Activated CD4-positive, alpha-beta T cell treated with anti-CD3 and anti-CD28 coated beads, Interleukin-2, amount 50 U/mL, for 4 hours (primary cell): Measurements from ENCODE around the gene SCLY.
"Not testable (repeated sequence)": the region's sequence is repeated elsewhere in the genome, so short reads cannot be mapped to it uniquely, and the experiment has no call there.

Source experiments
- DNase-seq, 2 experiments: peaks; one replicate each; pipeline ENCODE4 v3.0.0-alpha.2; 2020

SCLY gene

GRCh38 chr2:238060542-238061314 lies at the start of gene SCLY:
SCLY (plus strand) TSS chr2:238061001; CDS start chr2:238061055, 54 bp downstream.
- peak; percentile 96 to 97 for DNase-seq

- no peak for DNase-seq
These were observed 47.0 kb upstream of the SCLY start for GRCh38 chr2:238013806-238014205.

GRCh38 chr2:238015705-238016104 lies 45.1 kb upstream of the SCLY start:
- no peak for DNase-seq

GRCh38 chr2:238016526-238016925 lies 44.3 kb upstream of the SCLY start:
- no peak for DNase-seq

- no peak for DNase-seq
These were observed 40.8 kb upstream of the SCLY start for GRCh38 chr2:238019962-238020361.

GRCh38 chr2:238020816-238021215 lies 40.0 kb upstream of the SCLY start:
- DNase-seq, result no peak

GRCh38 chr2:238021327-238021726 lies 39.5 kb upstream of the SCLY start:
- no peak for DNase-seq

- DNase-seq, result no peak
These were observed 38.1 kb upstream of the SCLY start for GRCh38 chr2:238022594-238023157.

GRCh38 chr2:238023608-238024007 lies 37.2 kb upstream of the SCLY start:
- no peak for DNase-seq

GRCh38 chr2:238024986-238025385 lies 35.8 kb upstream of the SCLY start:
- DNase-seq, result no peak

GRCh38 chr2:238025741-238026360 lies 35.0 kb upstream of the SCLY start:
- no peak for DNase-seq

GRCh38 chr2:238027058-238027457 lies 33.7 kb upstream of the SCLY start:
- no peak for DNase-seq

GRCh38 chr2:238027591-238028415 lies 33.0 kb upstream of the SCLY start:
- no peak for DNase-seq

GRCh38 chr2:238029853-238030252 lies 30.9 kb upstream of the SCLY start:
- no peak for DNase-seq

GRCh38 chr2:238030422-238031155 lies 30.2 kb upstream of the SCLY start:
- no peak for DNase-seq

- DNase-seq, result no peak
These were observed 29.1 kb upstream of the SCLY start for GRCh38 chr2:238031751-238032150.

GRCh38 chr2:238032755-238033337 lies 28.0 kb upstream of the SCLY start:
- no peak for DNase-seq

- DNase-seq, result not testable (repeated sequence)
These were observed 26.8 kb upstream of the SCLY start for GRCh38 chr2:238033991-238034390.

- DNase-seq, result no peak
These were observed 22.6 kb upstream of the SCLY start for GRCh38 chr2:238038203-238038602.

- no peak for DNase-seq
These were observed 21.6 kb upstream of the SCLY start for GRCh38 chr2:238039151-238039550.

- DNase-seq, result no peak
These were observed 20.8 kb upstream of the SCLY start for GRCh38 chr2:238039985-238040384.

- DNase-seq, result no peak
These were observed 19.9 kb upstream of the SCLY start for GRCh38 chr2:238040918-238041317.
